ENCODE data around the gene IGFBP7.
A peak's percentile ranks its signal among the peaks of the same experiment; 100 is the strongest.

IGFBP7 gene

GRCh38 chr4:57037982-57038604, 72.1 kb downstream of the IGFBP7 start:
- peak; percentile 67 for DNase-seq

- no peak for DNase-seq
Measured at GRCh38 chr4:57034520-57034919, 75.7 kb downstream of the IGFBP7 start.

GRCh38 chr4:57023104-57023503, 87.1 kb downstream of the IGFBP7 start:
- no peak for DNase-seq

GRCh38 chr4:57020467-57021101, 89.6 kb downstream of the IGFBP7 start:
- DNase-seq = no peak

GRCh38 chr4:57018980-57019379, 91.2 kb downstream of the IGFBP7 start:
- DNase-seq = no peak

GRCh38 chr4:57013543-57014120, 96.6 kb downstream of the IGFBP7 start:
- no peak for DNase-seq

GRCh38 chr4:56999751-57000150, 110.4 kb downstream of the IGFBP7 start:
- DNase-seq = no peak

GRCh38 chr4:56995525-56995924, 114.7 kb downstream of the IGFBP7 start:
- no peak for DNase-seq

GRCh38 chr4:56990109-56990905, 119.9 kb downstream of the IGFBP7 start:
- no peak for DNase-seq

- DNase-seq = no peak
Measured at GRCh38 chr4:56986952-56987351, 123.2 kb downstream of the IGFBP7 start.

- no peak for DNase-seq
Measured at GRCh38 chr4:56986192-56986591, 124.0 kb downstream of the IGFBP7 start.

GRCh38 chr4:56981795-56982201, 128.4 kb downstream of the IGFBP7 start:
- no peak for DNase-seq
